ENCODE data around the gene SMIM35.
A peak's percentile ranks its signal among the peaks of the same experiment; 100 is the strongest.

The SMIM35 gene

GRCh38 chr11:118002541-118003423 lies 84.0 kb downstream of the SMIM35 start:
- DNase-seq (ENCODE audit: low read depth) = no peak

DNA sequence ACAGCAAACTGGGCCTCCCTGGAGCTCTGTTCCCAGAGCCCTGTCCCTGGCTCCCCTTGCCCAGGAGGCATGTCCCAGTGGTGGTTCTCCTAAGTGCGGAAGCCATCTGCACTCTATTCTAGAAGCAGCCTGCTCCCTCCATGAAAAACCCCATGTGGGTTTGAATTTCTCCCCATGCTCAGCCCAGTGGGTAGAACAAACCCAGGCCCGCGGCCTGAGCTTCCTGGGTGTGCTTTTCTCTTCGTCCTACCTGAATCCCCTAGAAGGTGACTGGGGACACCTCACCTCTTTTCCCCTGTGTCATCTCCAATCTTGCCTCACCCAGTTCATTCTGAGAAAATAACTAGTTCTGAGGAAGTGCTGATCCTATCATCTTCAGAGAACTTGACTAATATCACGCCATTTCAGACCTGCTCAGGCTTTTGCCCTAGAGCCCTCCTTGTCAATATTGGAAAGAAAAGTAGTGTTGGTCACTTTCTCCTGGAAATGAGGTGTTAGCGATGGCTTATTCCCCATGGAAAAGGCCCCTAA lies 84.7 kb downstream of the SMIM35 start:
- no peak for DNase-seq (ENCODE audit: low read depth)

GRCh38 chr11:118001494-118001971 lies 85.2 kb downstream of the SMIM35 start:
- no peak for DNase-seq (ENCODE audit: low read depth)

DNA sequence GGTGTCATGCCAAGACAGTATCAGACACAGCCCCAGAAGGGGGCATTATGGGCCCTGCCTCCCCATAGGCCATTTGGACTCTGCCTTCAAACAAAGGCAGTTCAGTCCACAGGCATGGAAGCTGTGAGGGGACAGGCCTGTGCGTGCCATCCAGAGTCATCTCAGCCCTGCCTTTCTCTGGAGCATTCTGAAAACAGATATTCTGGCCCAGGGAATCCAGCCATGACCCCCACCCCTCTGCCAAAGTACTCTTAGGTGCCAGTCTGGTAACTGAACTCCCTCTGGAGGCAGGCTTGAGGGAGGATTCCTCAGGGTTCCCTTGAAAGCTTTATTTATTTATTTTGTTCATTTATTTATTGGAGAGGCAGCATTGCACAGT lies 85.9 kb downstream of the SMIM35 start:
- DNase-seq (ENCODE audit: low read depth) = no peak

DNA sequence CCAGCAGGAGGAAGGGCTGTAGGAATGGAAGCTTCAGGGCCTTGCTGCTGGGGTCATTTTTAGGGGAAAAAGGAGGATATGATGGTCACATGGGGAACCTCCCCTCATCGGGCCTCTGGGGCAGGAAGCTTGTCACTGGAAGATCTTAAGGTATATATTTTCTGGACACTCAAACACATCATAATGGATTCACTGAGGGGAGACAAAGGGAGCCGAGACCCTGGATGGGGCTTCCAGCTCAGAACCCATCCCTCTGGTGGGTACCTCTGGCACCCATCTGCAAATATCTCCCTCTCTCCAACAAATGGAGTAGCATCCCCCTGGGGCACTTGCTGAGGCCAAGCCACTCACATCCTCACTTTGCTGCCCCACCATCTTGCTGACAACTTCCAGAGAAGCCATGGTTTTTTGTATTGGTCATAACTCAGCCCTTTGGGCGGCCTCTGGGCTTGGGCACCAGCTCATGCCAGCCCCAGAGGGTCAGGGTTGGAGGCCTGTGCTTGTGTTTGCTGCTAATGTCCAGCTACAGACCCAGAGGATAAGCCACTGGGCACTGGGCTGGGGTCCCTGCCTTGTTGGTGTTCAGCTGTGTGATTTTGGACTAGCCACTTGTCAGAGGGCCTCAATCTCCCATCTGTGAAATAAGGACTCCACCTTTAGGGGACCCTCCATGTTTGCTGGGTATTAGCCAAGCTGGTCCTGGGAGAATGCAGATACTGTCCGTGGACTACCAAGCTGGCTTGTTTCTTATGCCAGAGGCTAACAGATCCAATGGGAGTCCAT lies 86.5 kb downstream of the SMIM35 start:
- no peak for DNase-seq (ENCODE audit: low read depth)

GRCh38 chr11:117999354-117999993 lies 87.3 kb downstream of the SMIM35 start:
- DNase-seq (ENCODE audit: low read depth) = no peak

DNA sequence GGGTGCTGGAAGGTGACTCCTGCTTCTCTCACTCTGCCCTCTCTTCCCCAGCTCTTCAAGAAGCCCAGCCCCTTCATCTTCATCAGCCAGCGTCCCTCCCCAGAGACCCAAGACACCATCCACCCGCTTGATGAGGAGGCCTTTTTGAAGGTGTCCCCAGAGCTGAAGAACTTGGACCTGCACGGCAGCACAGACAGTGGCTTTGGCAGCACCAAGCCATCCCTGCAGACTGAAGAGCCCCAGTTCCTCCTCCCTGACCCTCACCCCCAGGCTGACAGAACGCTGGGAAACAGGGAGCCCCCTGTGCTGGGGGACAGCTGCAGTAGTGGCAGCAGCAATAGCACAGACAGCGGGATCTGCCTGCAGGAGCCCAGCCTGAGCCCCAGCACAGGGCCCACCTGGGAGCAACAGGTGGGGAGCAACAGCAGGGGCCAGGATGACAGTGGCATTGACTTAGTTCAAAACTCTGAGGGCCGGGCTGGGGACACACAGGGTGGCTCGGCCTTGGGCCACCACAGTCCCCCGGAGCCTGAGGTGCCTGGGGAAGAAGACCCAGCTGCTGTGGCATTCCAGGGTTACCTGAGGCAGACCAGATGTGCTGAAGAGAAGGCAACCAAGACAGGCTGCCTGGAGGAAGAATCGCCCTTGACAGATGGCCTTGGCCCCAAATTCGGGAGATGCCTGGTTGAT lies 88.0 kb downstream of the SMIM35 start:
- DNase-seq (ENCODE audit: low read depth) = no peak

GRCh38 chr11:117997823-117998579 lies 88.8 kb downstream of the SMIM35 start:
- no peak for DNase-seq (ENCODE audit: low read depth)

DNA sequence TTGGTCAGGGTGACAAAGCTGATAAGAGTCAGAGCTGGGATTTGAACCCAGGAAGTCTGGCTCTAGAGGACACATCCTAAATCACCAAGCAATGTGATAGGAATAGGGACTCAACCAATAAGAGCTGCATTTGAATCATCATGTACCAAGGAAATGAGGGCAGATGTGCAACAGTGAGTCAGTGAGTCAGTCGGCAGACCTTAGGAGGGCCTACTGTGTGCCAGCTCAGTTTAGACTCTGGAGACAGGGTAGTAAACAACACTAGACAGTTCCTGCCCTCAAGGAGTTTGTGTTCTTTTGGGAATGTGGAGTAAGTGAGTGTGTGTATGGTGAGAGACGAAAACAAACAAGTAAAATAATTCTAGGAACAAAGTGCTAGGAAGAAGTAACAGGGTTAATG lies 89.4 kb downstream of the SMIM35 start:
- DNase-seq (ENCODE audit: low read depth) = no peak

GRCh38 chr11:117996058-117996457 lies 90.7 kb downstream of the SMIM35 start:
- no peak for DNase-seq (ENCODE audit: low read depth)

GRCh38 chr11:117995472-117995871 lies 91.3 kb downstream of the SMIM35 start:
- no peak for DNase-seq (ENCODE audit: low read depth)

GRCh38 chr11:117993988-117994745 lies 92.6 kb downstream of the SMIM35 start:
- DNase-seq (ENCODE audit: low read depth) = no peak

DNA sequence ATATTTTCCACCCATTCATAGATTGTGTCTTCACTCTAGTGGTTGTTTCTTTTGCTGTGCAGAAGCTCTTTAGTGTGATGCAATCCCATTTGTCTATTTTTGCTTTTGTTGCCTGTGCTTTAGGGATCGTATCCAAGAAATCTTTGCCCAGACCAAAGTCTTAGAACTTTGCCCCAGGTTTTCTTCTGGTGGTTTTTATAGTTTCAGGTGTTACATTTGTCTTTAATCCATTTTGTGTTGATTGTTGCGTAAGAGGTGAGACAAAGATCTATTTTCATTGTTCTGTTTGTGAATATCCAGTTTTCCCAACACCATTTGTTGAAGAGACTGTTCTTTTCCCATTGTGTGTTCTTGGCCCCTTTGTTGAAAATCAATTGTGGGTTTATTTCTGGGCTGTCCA lies 94.1 kb downstream of the SMIM35 start:
- DNase-seq (ENCODE audit: low read depth) = no peak

- no peak for DNase-seq (ENCODE audit: low read depth)
These were observed 94.6 kb downstream of the SMIM35 start for GRCh38 chr11:117992136-117992535.

GRCh38 chr11:117989351-117990102 lies 97.2 kb downstream of the SMIM35 start:
- DNase-seq (ENCODE audit: low read depth) = no peak

GRCh38 chr11:117986981-117987574 lies 99.7 kb downstream of the SMIM35 start:
- DNase-seq (ENCODE audit: low read depth) = peak; percentile 16

GRCh38 chr11:117985953-117986887 lies 100.5 kb downstream of the SMIM35 start, which contains the start of gene IL10RA:
Gene IL10RA, plus strand, starts transcription at chr11:117986394. Its CDS starts 74 bp downstream, at chr11:117986468.
- DNase-seq (ENCODE audit: low read depth) = no peak

GRCh38 chr11:117984476-117984875 lies 102.3 kb downstream of the SMIM35 start:
- DNase-seq (ENCODE audit: low read depth) = no peak
